B cell (primary cell): Measurements from ENCODE around the gene QRICH1. TPM values are rescaled to one million over a fixed set of nuclear protein-coding genes. Genes with fewer than 3 reads are reported as not detected.

Experiments used
- ATAC-seq: fragments of 200-7000 bp; cut with Tn5 transposase; one replicate; pipeline ENCODE4 v1.10.0; 2021; ENCODE audit warnings: low read depth, mild to moderate bottlenecking, moderate number of reproducible peaks, moderate library complexity
- CTCF ChIA-PET: fragments of 350-600 bp; sonication (Branson Sonifier 250); formaldehyde crosslinking; loops from one replicate; lab custom pipeline; 2021; ENCODE audit warnings: antibody characterized with exemption, inconsistent platforms; lab: Charles Lee
- POLR2A ChIA-PET: fragments of 350-600 bp; sonication (Branson Sonifier 250); formaldehyde crosslinking; loops from one replicate; lab custom pipeline; 2021; ENCODE audit warnings: antibody characterized with exemption; lab: Charles Lee
- DNase-seq: peaks from one replicate; pipeline ENCODE4 v3.0.0; 2013
- H2AFZ ChIP-seq: 2 replicates; pipeline ENCODE4 v1.6.1; 2012; ENCODE audit warnings: mild to moderate bottlenecking, low read depth, low read length; ENCODE audit not compliant: insufficient read depth, poor library complexity, severe bottlenecking
- H3K27ac ChIP-seq, 2 donors: 1 replicate in 1 of 2; 2 replicates in 1 of 2; pipeline ENCODE4 v1.5.1; 2012 to 2013; ENCODE audit warnings: low read length in 2 of 2, mild to moderate bottlenecking in 2 of 2, moderate library complexity in 1 of 2
- H3K27me3 ChIP-seq, 4 experiments: fragments of 200-600 bp in 1 of 4; sonication (generic) in 1 of 4; replicated peaks in 1 of 4; 1 replicate in 2 of 4; 2 replicates in 2 of 4; pipeline versions ENCODE4 v1.6.1 to v1.7.0; 2013 to 2016; ENCODE audit warnings: low read length in 3 of 4, mild to moderate bottlenecking in 2 of 4, mixed read lengths in 1 of 4, moderate library complexity in 1 of 4; ENCODE audit not compliant: insufficient read depth in 4 of 4, control insufficient read depth in 3 of 4; ENCODE audit errors: control extremely low read depth in 1 of 4
- H3K36me3 ChIP-seq, 2 experiments: replicated peaks in 1 of 2; 1 replicate in 1 of 2; 2 replicates in 1 of 2; pipeline versions ENCODE4 v1.6.1 to v1.7.1; 2013; ENCODE audit warnings: low read length in 1 of 2; ENCODE audit not compliant: insufficient read depth in 2 of 2, control insufficient read depth in 1 of 2; ENCODE audit errors: control extremely low read depth in 1 of 2, extremely low read depth in 1 of 2
- H3K4me1 ChIP-seq, 2 donors: fragments of 200-600 bp in 1 of 2; sonication (generic) in 1 of 2; 1 replicate in 1 of 2; 2 replicates in 1 of 2; pipeline versions ENCODE4 v1.5.1 to v1.6.1; 2013 to 2017; ENCODE audit warnings: low read length in 2 of 2; ENCODE audit not compliant: control insufficient read depth in 2 of 2, insufficient read depth in 2 of 2
- H3K4me2 ChIP-seq: replicated peaks from 2 replicates; pipeline ENCODE3; 2012; ENCODE audit warnings: mild to moderate bottlenecking, low read depth, low read length; ENCODE audit not compliant: poor library complexity, severe bottlenecking
- H3K4me3 ChIP-seq, 5 experiments: fragments of 200-600 bp in 1 of 5; sonication (generic) in 1 of 5; 1 replicate in 3 of 5; 2 replicates in 2 of 5; pipeline versions ENCODE4 v1.5.1 to v1.7.0; 2011 to 2016; ENCODE audit warnings: low read length in 4 of 5, mild to moderate bottlenecking in 4 of 5, low read depth in 2 of 5, control low read depth in 1 of 5, moderate library complexity in 1 of 5; ENCODE audit not compliant: insufficient read depth in 1 of 5; ENCODE audit errors: control extremely low read depth in 1 of 5, extremely low read depth in 1 of 5
- H3K79me2 ChIP-seq: fragments of 200-600 bp; sonication (generic); one replicate; pipeline ENCODE4 v1.6.0; 2016; ENCODE audit warnings: low read length; ENCODE audit not compliant: control insufficient read depth, insufficient read depth
- H3K9ac ChIP-seq: fragments of 200-600 bp; sonication (generic); 2 replicates; pipeline ENCODE4 v1.6.1; 2017; ENCODE audit warnings: mild to moderate bottlenecking, low read length, moderate library complexity
- H3K9me3 ChIP-seq, 3 donors: one replicate each; pipeline versions ENCODE4 v1.6.1 to v1.7.1; 2013; ENCODE audit warnings: low read length in 2 of 3; ENCODE audit not compliant: control insufficient read depth in 2 of 3, insufficient read depth in 1 of 3; ENCODE audit errors: control extremely low read depth in 1 of 3
- H4K20me1 ChIP-seq: 2 replicates; pipeline ENCODE4 v1.6.0; 2012; ENCODE audit warnings: mild to moderate bottlenecking, low read length; ENCODE audit not compliant: insufficient read depth, control insufficient read depth, poor library complexity, severe bottlenecking
- H3K27ac Mint-ChIP-seq: one replicate; pipeline ENCODE4 v1.8.0; 2021; ENCODE audit warnings: mixed read lengths
- H3K27me3 Mint-ChIP-seq: one replicate; pipeline ENCODE4 v1.8.0; 2021; ENCODE audit warnings: mixed read lengths
- H3K4me1 Mint-ChIP-seq: one replicate; pipeline ENCODE4 v1.8.0; 2021; ENCODE audit warnings: mixed read lengths
- H3K4me3 Mint-ChIP-seq: one replicate; pipeline ENCODE4 v1.8.0; 2021; ENCODE audit warnings: mixed read lengths
- H3K9me3 Mint-ChIP-seq: one replicate; pipeline ENCODE4 v1.8.0; 2022; ENCODE audit warnings: mixed read lengths; ENCODE audit not compliant: insufficient read depth
- EZH2 ChIP-seq: IDR thresholded peaks from 2 replicates; pipeline ENCODE4 v1.6.1; 2012; ENCODE audit warnings: borderline replicate concordance, low read depth, mild to moderate bottlenecking, moderate library complexity, low read length; ENCODE audit not compliant: insufficient read depth, poor library complexity, severe bottlenecking
- WGBS: methylation state at CpG from one replicate; pipeline ENCODE4 v1.1.5; 2013; ENCODE audit warnings: missing lambda C conversion rate; ENCODE audit not compliant: insufficient coverage; 5-methylcytosine and 5-hydroxymethylcytosine counted together
- intact Hi-C: fragments of 100-400 bp; cut with micrococcal nuclease; formaldehyde crosslinking; loops from one replicate; pipeline ENCODE4 v1.10.0; 2022
- polyA plus RNA-seq: library from polyadenylated mRNA; depleted of rRNA; stranded (reverse); fragments of >200 nt; gene quantifications from 2 replicates; pipeline ENCODE4 v1.2.3, GENCODE V29; 2012
- total RNA-seq, 2 donors: library from RNA; stranded (reverse); fragments of 120-200 nt in 1 of 2; gene quantifications; 1 replicate in 1 of 2; 2 replicates in 1 of 2; pipeline versions ENCODE4 v1.2.3 to v1.2.4, GENCODE V29; 2013 to 2022
- TF ChIP-seq, protein P1 (sequence below): fragments of 200-600 bp; IDR thresholded peaks from one replicate; pipeline ENCODE4 v1.8.0; 2022; ENCODE audit warnings: antibody characterized with exemption, mild to moderate bottlenecking

Gene QRICH1
- total and polyA plus RNA-seq, 2 donors (not counting 1 experiment from before 2014, with no cell fraction given), result 179 to 187 TPM

DNA sequence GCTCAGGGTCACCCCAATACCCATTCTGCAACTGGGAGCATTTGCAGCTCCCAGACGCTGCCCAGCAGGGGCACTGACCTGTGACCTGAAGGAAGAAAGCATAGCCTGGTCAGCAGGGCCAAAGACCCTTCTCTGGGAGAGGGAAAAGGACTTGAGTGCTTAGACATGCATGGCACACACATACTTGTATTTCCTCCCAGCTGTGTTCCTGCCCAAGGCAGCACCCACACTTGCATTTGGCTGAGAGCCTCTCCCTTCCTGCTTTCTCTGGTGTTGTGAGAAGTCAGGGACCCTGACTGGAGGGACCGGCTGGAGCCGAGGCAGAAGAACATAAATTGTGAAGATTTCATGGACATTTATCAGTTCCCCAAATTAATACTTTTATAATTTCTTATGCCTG is 46.2 kb upstream of the QRICH1 start:
- H3K27ac Mint-ChIP-seq, result no peak overlapping the region

DNA sequence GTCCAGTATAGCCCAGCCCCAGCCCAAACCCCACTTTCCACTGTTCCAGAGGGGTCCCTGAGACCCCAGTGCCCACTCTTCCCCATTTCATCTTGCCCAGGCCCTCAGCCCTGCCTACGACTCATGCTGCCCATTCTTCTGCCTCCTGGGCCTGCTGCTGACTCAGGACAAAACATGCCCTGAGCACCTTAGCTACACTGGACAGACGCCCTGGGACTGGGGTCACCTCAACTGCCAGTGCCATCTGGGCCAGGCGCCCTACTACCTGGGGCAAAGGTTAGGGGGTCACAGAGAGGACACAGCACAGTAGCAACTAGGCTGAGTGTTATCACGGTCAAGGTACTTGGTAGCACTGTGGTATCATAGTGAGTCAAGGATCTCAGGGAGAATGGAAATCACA is 41.6 kb upstream of the QRICH1 start:
- Histone ChIP-seq H3K27me3 (peaks cover 0 to 42% (median 3%) of the 10 kb centered on the region in 4 experiments), H3K9me3 (no peaks in the 10 kb centered on the region), H2AFZ (no peak overlapping the region), H4K20me1 (no peaks in the 10 kb centered on the region), H3K27ac (no peak overlapping the region), H3K4me3 (no peak overlapping the region), H3K9ac (no peak overlapping the region), H3K4me1 (peaks cover 4 to 10% of the 10 kb centered on the region in 2 donors), H3K4me2 (no peak overlapping the region), H3K79me2 (no peaks in the 10 kb centered on the region), H3K36me3 (no peaks in the 10 kb centered on the region)
- Mint-ChIP-seq H3K4me1 (peaks cover 2% of the 10 kb centered on the region), H3K27me3 (peaks cover 31% of the 10 kb centered on the region), H3K4me3 (no peak overlapping the region), H3K9me3 (peaks cover 2% of the 10 kb centered on the region), H3K27ac (no peak overlapping the region)
- CTCF ChIA-PET, result no interaction called here
- POLR2A ChIA-PET, result no interaction called here
- no peak for TF ChIP-seq EZH2
- TF ChIP-seq, protein P1, sequence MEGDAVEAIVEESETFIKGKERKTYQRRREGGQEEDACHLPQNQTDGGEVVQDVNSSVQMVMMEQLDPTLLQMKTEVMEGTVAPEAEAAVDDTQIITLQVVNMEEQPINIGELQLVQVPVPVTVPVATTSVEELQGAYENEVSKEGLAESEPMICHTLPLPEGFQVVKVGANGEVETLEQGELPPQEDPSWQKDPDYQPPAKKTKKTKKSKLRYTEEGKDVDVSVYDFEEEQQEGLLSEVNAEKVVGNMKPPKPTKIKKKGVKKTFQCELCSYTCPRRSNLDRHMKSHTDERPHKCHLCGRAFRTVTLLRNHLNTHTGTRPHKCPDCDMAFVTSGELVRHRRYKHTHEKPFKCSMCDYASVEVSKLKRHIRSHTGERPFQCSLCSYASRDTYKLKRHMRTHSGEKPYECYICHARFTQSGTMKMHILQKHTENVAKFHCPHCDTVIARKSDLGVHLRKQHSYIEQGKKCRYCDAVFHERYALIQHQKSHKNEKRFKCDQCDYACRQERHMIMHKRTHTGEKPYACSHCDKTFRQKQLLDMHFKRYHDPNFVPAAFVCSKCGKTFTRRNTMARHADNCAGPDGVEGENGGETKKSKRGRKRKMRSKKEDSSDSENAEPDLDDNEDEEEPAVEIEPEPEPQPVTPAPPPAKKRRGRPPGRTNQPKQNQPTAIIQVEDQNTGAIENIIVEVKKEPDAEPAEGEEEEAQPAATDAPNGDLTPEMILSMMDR, result no peak
- intact Hi-C loops, result no loop called here
- DNase-seq (no peak), ATAC-seq (no peak)
- WGBS, result 89% methylated on average over 4 of the region's 4 CpGs

More for the DNA sequence above, 46.2 kb upstream of the QRICH1 start:
- DNase-seq (no peak), ATAC-seq (no peak)
- H3K79me2 ChIP-seq, result no peaks in the 10 kb centered on the region
- WGBS, result 14% methylated on average over 1 of the region's 3 CpGs
- H3K4me2 ChIP-seq, result no peak overlapping the region
- intact Hi-C loops, result no loop called here
- no peak overlapping the region for H3K27ac ChIP-seq
- Mint-ChIP-seq H3K9me3 (peaks cover 9% of the 10 kb centered on the region), H3K4me3 (no peak overlapping the region), H3K27me3 (peaks cover 29% of the 10 kb centered on the region), H3K4me1 (no peaks in the 10 kb centered on the region)
- TF ChIP-seq EZH2, result no peak
- TF ChIP-seq, protein P1, result no peak
- H4K20me1 ChIP-seq, result no peaks in the 10 kb centered on the region
- no peak overlapping the region for H3K4me3 ChIP-seq
- H3K9ac ChIP-seq, result no peak overlapping the region
- no peak overlapping the region for H2AFZ ChIP-seq
- ChIA-PET CTCF (no interaction called here), POLR2A (no interaction called here)
- H3K4me1 ChIP-seq, result no peaks in the 10 kb centered on the region
- H3K36me3 ChIP-seq, result no peaks in the 10 kb centered on the region
- H3K27me3 ChIP-seq, result peaks cover 0 to 21% (median 5%) of the 10 kb centered on the region in 4 experiments
- peaks cover 0 to 15% (median 5%) of the 10 kb centered on the region in 3 donors for H3K9me3 ChIP-seq
